ENCODE data around the gene TOP2B. TPM values are rescaled to one million over a fixed set of nuclear protein-coding genes. Genes with fewer than 3 reads are reported as not detected.

Gene TOP2B
- total and polyA plus RNA-seq, 8 donors, result 92.7 to 310 (median 256) TPM

DNA sequence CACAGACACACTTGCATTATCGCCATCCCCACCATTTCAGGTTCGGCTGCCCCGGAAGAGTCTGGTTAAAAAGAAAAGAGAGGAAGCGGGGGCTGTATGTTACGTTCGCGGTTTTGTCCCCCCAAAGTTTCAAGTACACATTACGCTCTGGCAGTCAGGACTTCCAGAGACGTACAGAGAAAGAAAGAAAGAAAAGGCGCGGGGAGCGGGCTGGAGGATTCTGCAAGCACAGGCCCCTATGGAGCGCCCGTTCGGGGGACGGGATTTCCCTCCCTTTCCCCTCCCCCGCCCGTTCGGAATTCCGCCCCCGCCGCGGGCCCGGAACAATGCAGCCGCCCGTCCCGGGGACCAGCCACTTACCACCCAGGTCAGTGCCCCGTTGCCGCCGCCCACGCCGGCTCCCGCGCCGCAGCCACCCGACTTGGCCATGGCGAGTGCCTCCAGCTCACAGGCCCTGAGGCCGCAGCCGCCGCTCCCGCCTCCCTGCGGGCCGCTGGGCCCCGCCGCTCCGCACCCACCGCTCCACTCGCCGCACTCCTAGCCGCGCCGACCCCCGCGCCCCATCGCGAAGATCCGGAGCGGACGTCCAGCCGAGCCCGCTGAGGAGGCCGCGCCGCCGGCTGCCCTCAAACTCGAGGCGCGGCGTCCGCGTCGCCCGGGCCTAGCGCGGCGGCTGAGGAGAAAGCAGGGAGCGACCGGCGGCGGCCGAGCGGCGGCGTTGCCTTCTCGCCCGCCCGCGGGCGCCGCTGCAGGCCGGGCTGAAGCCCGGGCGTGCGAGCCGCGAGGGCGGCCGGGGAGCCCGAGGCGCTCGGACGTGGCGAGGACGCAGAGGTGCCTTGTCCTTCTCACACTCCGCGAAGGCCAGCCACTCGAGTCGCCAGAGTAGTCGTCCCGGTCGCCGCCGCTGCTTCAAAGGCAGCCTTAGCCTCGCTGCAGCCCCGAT, 567 bp downstream of the TOP2B start:
- no peaks in the 10 kb centered on the region for H3K27me3 ChIP-seq
- H3K27ac ChIP-seq, result peak overlapping the region; percentile 97
- H3K36me3 ChIP-seq, result no peaks in the 10 kb centered on the region
- DNase-seq (peak; percentile 57 to 94 (median 71)), ATAC-seq (peak; percentile 56)
- intact Hi-C loops (cut with DNase I), result loop anchor here in 1 of 2 donors (10.0 kb wide), 1 partner anchor 121 kb away; the partner anchor contains the start of gene NGLY1
- H3K4me3 ChIP-seq, result peak overlapping the region; percentile 62 to 65
- TF ChIP-seq, protein P1, sequence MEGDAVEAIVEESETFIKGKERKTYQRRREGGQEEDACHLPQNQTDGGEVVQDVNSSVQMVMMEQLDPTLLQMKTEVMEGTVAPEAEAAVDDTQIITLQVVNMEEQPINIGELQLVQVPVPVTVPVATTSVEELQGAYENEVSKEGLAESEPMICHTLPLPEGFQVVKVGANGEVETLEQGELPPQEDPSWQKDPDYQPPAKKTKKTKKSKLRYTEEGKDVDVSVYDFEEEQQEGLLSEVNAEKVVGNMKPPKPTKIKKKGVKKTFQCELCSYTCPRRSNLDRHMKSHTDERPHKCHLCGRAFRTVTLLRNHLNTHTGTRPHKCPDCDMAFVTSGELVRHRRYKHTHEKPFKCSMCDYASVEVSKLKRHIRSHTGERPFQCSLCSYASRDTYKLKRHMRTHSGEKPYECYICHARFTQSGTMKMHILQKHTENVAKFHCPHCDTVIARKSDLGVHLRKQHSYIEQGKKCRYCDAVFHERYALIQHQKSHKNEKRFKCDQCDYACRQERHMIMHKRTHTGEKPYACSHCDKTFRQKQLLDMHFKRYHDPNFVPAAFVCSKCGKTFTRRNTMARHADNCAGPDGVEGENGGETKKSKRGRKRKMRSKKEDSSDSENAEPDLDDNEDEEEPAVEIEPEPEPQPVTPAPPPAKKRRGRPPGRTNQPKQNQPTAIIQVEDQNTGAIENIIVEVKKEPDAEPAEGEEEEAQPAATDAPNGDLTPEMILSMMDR (IDR thresholded peaks at IDR 0.05), result no peak
- H3K4me1 ChIP-seq, result peaks cover 16 to 51% of the 10 kb centered on the region in 2 donors
- no peaks in the 10 kb centered on the region for H3K9me3 ChIP-seq

DNA sequence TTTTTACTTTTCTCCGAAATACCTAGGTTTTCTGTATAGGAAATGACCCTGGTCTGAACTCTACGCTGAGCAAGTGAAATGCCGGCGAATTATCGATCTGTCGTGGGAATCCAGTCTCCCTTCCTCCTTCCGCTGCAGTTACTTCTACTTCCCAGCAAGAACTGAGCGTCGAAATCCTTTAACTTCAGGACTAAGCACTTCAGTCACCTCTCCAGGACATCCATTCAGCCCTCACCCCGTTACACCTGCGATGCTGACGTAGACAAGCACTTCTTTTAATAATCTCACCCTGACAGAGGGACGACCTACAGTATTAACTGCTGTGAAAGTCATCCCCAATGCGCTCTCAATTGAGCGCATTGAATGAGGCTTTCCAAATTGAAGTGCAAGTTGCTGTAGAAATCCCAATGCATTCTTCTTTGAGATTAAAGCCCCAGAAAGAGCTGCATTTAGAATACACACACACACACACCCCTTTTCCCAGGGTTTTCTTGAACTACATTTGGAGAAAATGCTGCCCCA, 1.3 kb downstream of the TOP2B start:
- H3K4me3 ChIP-seq, result peak overlapping the region; percentile 62 to 65
- no peaks in the 10 kb centered on the region for H3K36me3 ChIP-seq
- peaks cover 16 to 57% of the 10 kb centered on the region in 2 donors for H3K4me1 ChIP-seq
- TF ChIP-seq, protein P1 (IDR thresholded peaks at IDR 0.05), result no peak
- peak overlapping the region; percentile 97 for H3K27ac ChIP-seq
- H3K9me3 ChIP-seq, result no peaks in the 10 kb centered on the region
- H3K27me3 ChIP-seq, result no peaks in the 10 kb centered on the region
- DNase-seq, result peak in 2 of 4 donors; percentile 33 to 46
- intact Hi-C loops (cut with DNase I), result loop anchor here in 1 of 2 donors (10.0 kb wide), 1 partner anchor 121 kb away; the partner anchor contains the start of gene NGLY1
- ATAC-seq, result peak; percentile 32

GRCh38 chr3:25662736-25663320, 1.9 kb downstream of the TOP2B start:
- intact Hi-C loops (cut with DNase I), result loop anchor here in 1 of 2 donors (10.0 kb wide), 1 partner anchor 122 kb away; the partner anchor contains the start of gene NGLY1
- peak overlapping the region; percentile 97 for H3K27ac ChIP-seq
- ATAC-seq (no peak), DNase-seq (no peak)
- no peaks in the 10 kb centered on the region for H3K27me3 ChIP-seq
- H3K4me3 ChIP-seq, result peak overlapping the region; percentile 62 to 65
- TF ChIP-seq, protein P1 (IDR thresholded peaks at IDR 0.05), result no peak
- no peaks in the 10 kb centered on the region for H3K36me3 ChIP-seq
- no peaks in the 10 kb centered on the region for H3K9me3 ChIP-seq
- peaks cover 16 to 57% of the 10 kb centered on the region in 2 donors for H3K4me1 ChIP-seq

- Histone ChIP-seq H3K9me3 (no peaks in the 10 kb centered on the region), H3K4me3 (peak overlapping the region; percentile 62 to 65), H3K27me3 (no peaks in the 10 kb centered on the region), H3K27ac (no peak overlapping the region), H3K36me3 (no peaks in the 10 kb centered on the region), H3K4me1 (peaks cover 16 to 64% of the 10 kb centered on the region in 2 donors)
- DNase-seq, result no peak
- intact Hi-C loops (cut with DNase I), result loop anchor here in 1 of 2 donors (10.0 kb wide), 1 partner anchor 123 kb away; the partner anchor contains the start of gene NGLY1
- ATAC-seq, result no peak
- TF ChIP-seq, protein P1 (IDR thresholded peaks at IDR 0.05), result no peak
Measured at GRCh38 chr3:25661694-25662437, 2.8 kb downstream of the TOP2B start.

Data from left lung (tissue), 10 donors.